Measurements from ENCODE around the gene RUNX1. TPM values are rescaled to one million over a fixed set of nuclear protein-coding genes. Genes with fewer than 3 reads are reported as not detected.

RUNX1 gene
- polyA plus RNA-seq, 1 of the 3 experiments (the other 2 are of a cell fraction), result 17.1 TPM

GRCh38 chr21:35039595-35040289 lies 9.4 kb downstream of the RUNX1 start:
- ChIA-PET POLR2A (no interaction called here), CTCF (interaction anchor here (0.7 kb wide), 1 partner anchor 24 kb away, joined by 3 read pairs; no protein-coding TSS in a partner anchor)
- H3K9me2 ChIP-seq, result no peaks in the 10 kb centered on the region
- peaks cover 0 to 3% of the 10 kb centered on the region in 2 experiments; a peak in 1 of 4 replicates for H3K4me1 ChIP-seq (ENCODE audit: control insufficient read depth in 1 of 2, insufficient read depth in 2 of 2, low read depth in 1 of 2, low read length in 1 of 2)
- no peak overlapping the region for H3K9ac ChIP-seq
- 79% methylated on average over 3 of the region's 3 CpGs for WGBS (ENCODE audit: low lambda C conversion rate)
- H3K27me3 ChIP-seq (ENCODE audit: insufficient read depth), result no peaks in the 10 kb centered on the region
- H3K9me3 ChIP-seq, result no peaks in the 10 kb centered on the region
- H3K4me3 ChIP-seq (ENCODE audit: low read depth in 2 of 2, low read length in 1 of 2), result no peak overlapping the region
- H2AFZ ChIP-seq (ENCODE audit: low read depth), result no peak overlapping the region
- H3K4me2 ChIP-seq, result no peak overlapping the region
- peaks cover 12% of the 10 kb centered on the region; the same call in 1 of the 2 replicates for H3K79me2 ChIP-seq (ENCODE audit: insufficient read depth)
- no peak for TF ChIP-seq RAD21 (IDR thresholded peaks at IDR 0.05; ENCODE audit: low read length)
- TF ChIP-seq POLR2AphosphoS5 (IDR thresholded peaks at IDR 0.05; ENCODE audit: low read depth, low read length), result no peak
- no peak for TF ChIP-seq JUND (IDR thresholded peaks at IDR 0.05)
- TF ChIP-seq RFX5 (IDR thresholded peaks at IDR 0.05; ENCODE audit: low read length), result no peak
- no peak for TF ChIP-seq GATA2 (CRISPR knock-in tag; IDR thresholded peaks at IDR 0.05)
- no peak for TF ChIP-seq YY1 (IDR thresholded peaks at IDR 0.05; ENCODE audit: low read depth)
- no peak for TF ChIP-seq USF2 (IDR thresholded peaks at IDR 0.05; ENCODE audit: borderline replicate concordance, low read depth, low read length)
- no peak for TF ChIP-seq FOSL2 (IDR thresholded peaks at IDR 0.05; ENCODE audit: borderline replicate concordance, low read depth)
- H3K36me3 ChIP-seq (replicated peaks in 1 of 2; ENCODE audit: control insufficient read depth in 1 of 2, insufficient read depth in 2 of 2, low read length in 1 of 2), result no peaks in the 10 kb centered on the region
- H3K27ac ChIP-seq (ENCODE audit: low read depth in 2 of 2, low read length in 1 of 2), result no peak overlapping the region
- no peaks in the 10 kb centered on the region for H3F3A ChIP-seq (replicated peaks; ENCODE audit: insufficient read depth)
- no peaks in the 10 kb centered on the region for H4K20me1 ChIP-seq (ENCODE audit: insufficient read depth)
- no peak for DNase-seq

GRCh38 chr21:35038772-35039319 lies 10.3 kb downstream of the RUNX1 start:
- no peaks in the 10 kb centered on the region for H4K20me1 ChIP-seq (ENCODE audit: insufficient read depth)

More at GRCh38 chr21:35038772-35039319, 10.3 kb downstream of the RUNX1 start:
- Histone ChIP-seq H3K9me3 (no peaks in the 10 kb centered on the region), H3F3A (replicated peaks; ENCODE audit: insufficient read depth) (no peaks in the 10 kb centered on the region), H3K9me2 (no peaks in the 10 kb centered on the region), H3K27me3 (ENCODE audit: insufficient read depth) (no peaks in the 10 kb centered on the region), H3K27ac (ENCODE audit: low read depth in 2 of 2, low read length in 1 of 2) (no peak overlapping the region), H3K4me1 (ENCODE audit: control insufficient read depth in 1 of 2, insufficient read depth in 2 of 2, low read depth in 1 of 2, low read length in 1 of 2) (peaks cover 0 to 3% of the 10 kb centered on the region in 2 experiments; a peak in 1 of 4 replicates), H3K4me2 (no peak overlapping the region), H3K79me2 (ENCODE audit: insufficient read depth) (peaks cover 3% of the 10 kb centered on the region), H2AFZ (ENCODE audit: low read depth) (no peak overlapping the region), H3K36me3 (replicated peaks in 1 of 2; ENCODE audit: control insufficient read depth in 1 of 2, insufficient read depth in 2 of 2, low read length in 1 of 2) (no peaks in the 10 kb centered on the region), H3K9ac (no peak overlapping the region), H3K4me3 (ENCODE audit: low read depth in 2 of 2, low read length in 1 of 2) (no peak overlapping the region)
- no peak for DNase-seq
- WGBS (ENCODE audit: low lambda C conversion rate), result 83% methylated on average over 5 of the region's 5 CpGs
- CTCF ChIA-PET, result no interaction called here
- TF ChIP-seq RFX5 (IDR thresholded peaks at IDR 0.05; ENCODE audit: low read length), result no peak
- no peak for TF ChIP-seq GATA2 (CRISPR knock-in tag; IDR thresholded peaks at IDR 0.05)
- no peak for TF ChIP-seq POLR2AphosphoS5 (IDR thresholded peaks at IDR 0.05; ENCODE audit: low read depth, low read length)
- TF ChIP-seq FOXJ3 (CRISPR knock-in tag; IDR thresholded peaks at IDR 0.05), result no peak
- TF ChIP-seq YY1 (IDR thresholded peaks at IDR 0.05; ENCODE audit: low read depth), result no peak
- no peak for TF ChIP-seq EZH2phosphoT487 (IDR thresholded peaks at IDR 0.05; ENCODE audit: borderline replicate concordance, low read depth)
- no peak for TF ChIP-seq TCF12 (IDR thresholded peaks at IDR 0.05)
- TF ChIP-seq IRF3 (IDR thresholded peaks at IDR 0.05; ENCODE audit: low read depth, low read length), result no peak
- no peak for TF ChIP-seq RXRA (IDR thresholded peaks at IDR 0.05; ENCODE audit: borderline replicate concordance, low read depth)
- TF ChIP-seq MEF2A (IDR thresholded peaks at IDR 0.05; ENCODE audit: borderline replicate concordance, low read depth), result no peak
- TF ChIP-seq, protein P1, sequence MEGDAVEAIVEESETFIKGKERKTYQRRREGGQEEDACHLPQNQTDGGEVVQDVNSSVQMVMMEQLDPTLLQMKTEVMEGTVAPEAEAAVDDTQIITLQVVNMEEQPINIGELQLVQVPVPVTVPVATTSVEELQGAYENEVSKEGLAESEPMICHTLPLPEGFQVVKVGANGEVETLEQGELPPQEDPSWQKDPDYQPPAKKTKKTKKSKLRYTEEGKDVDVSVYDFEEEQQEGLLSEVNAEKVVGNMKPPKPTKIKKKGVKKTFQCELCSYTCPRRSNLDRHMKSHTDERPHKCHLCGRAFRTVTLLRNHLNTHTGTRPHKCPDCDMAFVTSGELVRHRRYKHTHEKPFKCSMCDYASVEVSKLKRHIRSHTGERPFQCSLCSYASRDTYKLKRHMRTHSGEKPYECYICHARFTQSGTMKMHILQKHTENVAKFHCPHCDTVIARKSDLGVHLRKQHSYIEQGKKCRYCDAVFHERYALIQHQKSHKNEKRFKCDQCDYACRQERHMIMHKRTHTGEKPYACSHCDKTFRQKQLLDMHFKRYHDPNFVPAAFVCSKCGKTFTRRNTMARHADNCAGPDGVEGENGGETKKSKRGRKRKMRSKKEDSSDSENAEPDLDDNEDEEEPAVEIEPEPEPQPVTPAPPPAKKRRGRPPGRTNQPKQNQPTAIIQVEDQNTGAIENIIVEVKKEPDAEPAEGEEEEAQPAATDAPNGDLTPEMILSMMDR (IDR thresholded peaks at IDR 0.05), result no peak
- POLR2A ChIA-PET, result no interaction called here
